Measurements from ENCODE around the gene SYCE3.

- TF ChIP-seq POLR2A (IDR thresholded peaks at IDR 0.05) (no peak), CTCF (IDR thresholded peaks at IDR 0.05) (no peak)
Measured at GRCh38 chr22:50606946-50607658, 44.4 kb upstream of the SYCE3 start.
